ENCODE measurements around the gene C16orf54.
"Not testable (repeated sequence)": the region's sequence is repeated elsewhere in the genome, so short reads cannot be mapped to it uniquely, and the experiment has no call there.

The C16orf54 gene

DNA sequence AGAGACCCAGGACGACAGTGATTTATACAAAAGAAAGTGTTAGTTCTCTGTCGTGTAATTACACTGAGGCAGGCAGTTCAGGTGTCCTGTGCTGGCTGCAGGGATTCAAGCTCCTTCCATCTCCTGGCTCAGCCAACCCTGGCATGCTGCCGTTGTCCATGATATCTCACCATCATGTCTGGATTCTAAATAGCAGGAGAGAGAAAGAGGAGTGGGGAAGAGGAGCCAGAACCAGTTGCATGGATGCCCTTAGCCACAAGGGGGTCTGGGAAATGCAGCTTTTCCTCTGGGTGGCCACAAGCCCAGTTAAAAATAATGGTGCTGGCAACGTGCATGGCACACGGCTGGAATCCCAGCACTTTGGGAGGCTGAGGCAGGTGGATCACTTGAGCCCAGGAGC, 9.7 kb downstream of the C16orf54 start:
- H3K27me3 ChIP-seq (ENCODE audit: low read depth, low read length) = no peaks in the 10 kb centered on the region
- H3K27ac ChIP-seq (ENCODE audit: low read length) = no peak overlapping the region
- H3K36me3 ChIP-seq (ENCODE audit: control insufficient read depth in 1 of 2, insufficient read depth in 2 of 2, low read length in 2 of 2) = no peaks in the 10 kb centered on the region
- H3K9me3 ChIP-seq (ENCODE audit: control insufficient read depth in 1 of 2, low read length in 2 of 2) = no peaks in the 10 kb centered on the region
- H3K4me3 ChIP-seq (ENCODE audit: low read depth in 1 of 2, low read length in 2 of 2) = no peak overlapping the region
- no peaks in the 10 kb centered on the region for H3K4me1 ChIP-seq (ENCODE audit: control insufficient read depth in 1 of 2, insufficient read depth in 2 of 2, low read length in 2 of 2)

- no peaks in the 10 kb centered on the region for H3K27me3 ChIP-seq (ENCODE audit: low read depth, low read length)
- no peak overlapping the region for H3K27ac ChIP-seq (ENCODE audit: low read length)
- no peaks in the 10 kb centered on the region for H3K4me1 ChIP-seq (ENCODE audit: control insufficient read depth in 1 of 2, insufficient read depth in 2 of 2, low read length in 2 of 2)
- no peaks in the 10 kb centered on the region for H3K9me3 ChIP-seq (ENCODE audit: control insufficient read depth in 1 of 2, low read length in 2 of 2)
- H3K36me3 ChIP-seq (ENCODE audit: control insufficient read depth in 1 of 2, insufficient read depth in 2 of 2, low read length in 2 of 2) = no peaks in the 10 kb centered on the region
- H3K4me3 ChIP-seq (ENCODE audit: low read depth in 1 of 2, low read length in 2 of 2) = no peak overlapping the region
Measured at GRCh38 chr16:29734786-29735185, 11.0 kb downstream of the C16orf54 start.

DNA sequence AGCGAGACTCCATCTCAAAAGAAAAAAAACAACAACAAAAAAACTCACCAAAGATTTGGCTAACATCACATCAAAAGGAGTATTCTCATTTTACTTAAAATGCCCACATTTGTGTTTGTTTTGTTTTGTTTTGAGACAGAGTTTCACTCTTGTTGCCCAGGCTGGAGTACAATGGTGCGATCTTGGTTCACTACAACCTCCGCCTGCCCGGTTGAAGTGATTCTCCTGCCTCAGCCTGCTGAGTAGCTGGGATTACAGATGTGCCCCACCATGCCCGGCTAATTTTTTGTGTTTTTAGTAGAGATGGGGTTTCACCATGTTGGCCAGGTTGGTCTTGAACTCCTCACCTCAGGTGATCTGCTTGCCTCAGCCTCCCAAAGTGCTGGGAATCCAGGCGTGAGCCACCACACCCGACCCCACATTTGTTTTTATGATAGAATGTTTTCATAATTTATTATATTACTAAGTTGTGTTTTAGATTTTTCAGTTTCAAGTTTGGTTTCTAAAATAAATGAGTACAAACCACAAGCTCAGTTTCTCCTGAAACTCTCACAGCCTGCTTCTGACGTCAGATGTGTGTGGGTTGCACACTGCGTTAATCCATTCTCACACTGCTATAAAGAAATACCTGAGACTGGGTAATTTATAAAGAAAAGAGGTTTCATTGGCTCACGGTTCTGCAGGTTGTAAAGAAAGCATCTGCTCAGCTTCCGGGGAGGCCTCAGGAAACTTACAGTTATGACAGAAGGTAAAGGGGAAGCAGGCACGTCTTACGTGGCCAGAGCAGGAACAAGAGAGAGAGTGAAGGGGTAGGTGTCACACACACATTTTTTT, 13.8 kb downstream of the C16orf54 start:
- not testable (repeated sequence) for H3K27ac ChIP-seq (ENCODE audit: low read length); H3K4me3 ChIP-seq (ENCODE audit: low read depth in 1 of 2, low read length in 2 of 2); H3K4me1 ChIP-seq (ENCODE audit: control insufficient read depth in 1 of 2, insufficient read depth in 2 of 2, low read length in 2 of 2); H3K9me3 ChIP-seq (ENCODE audit: control insufficient read depth in 1 of 2, low read length in 2 of 2); H3K27me3 ChIP-seq (ENCODE audit: low read depth, low read length); H3K36me3 ChIP-seq (ENCODE audit: control insufficient read depth in 1 of 2, insufficient read depth in 2 of 2, low read length in 2 of 2)

DNA sequence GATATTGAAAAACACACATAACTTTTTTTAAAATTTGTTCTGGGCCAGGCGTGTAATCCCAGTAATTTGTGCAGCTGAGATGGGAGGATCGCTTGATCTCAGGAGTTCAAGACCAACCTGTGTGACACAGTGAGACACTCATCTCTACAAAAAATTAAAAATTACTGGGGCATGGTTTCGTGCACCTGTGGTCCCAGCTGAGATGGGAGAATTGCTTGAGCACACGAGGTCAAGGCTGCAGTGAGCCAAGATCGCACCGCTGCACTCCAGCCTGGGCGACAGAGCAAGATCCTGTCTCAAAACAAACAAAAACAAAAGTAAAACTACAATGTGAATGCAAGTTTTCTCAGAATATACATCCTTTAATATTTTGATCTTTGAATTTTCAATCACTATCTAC, 15.1 kb downstream of the C16orf54 start:
- no peak overlapping the region for H3K27ac ChIP-seq (ENCODE audit: low read length)
- no peaks in the 10 kb centered on the region for H3K27me3 ChIP-seq (ENCODE audit: low read depth, low read length)
- H3K4me3 ChIP-seq (ENCODE audit: low read depth in 1 of 2, low read length in 2 of 2) = no peak overlapping the region
- H3K9me3 ChIP-seq (ENCODE audit: control insufficient read depth in 1 of 2, low read length in 2 of 2) = no peaks in the 10 kb centered on the region
- H3K36me3 ChIP-seq (ENCODE audit: control insufficient read depth in 1 of 2, insufficient read depth in 2 of 2, low read length in 2 of 2) = no peaks in the 10 kb centered on the region
- no peaks in the 10 kb centered on the region for H3K4me1 ChIP-seq (ENCODE audit: control insufficient read depth in 1 of 2, insufficient read depth in 2 of 2, low read length in 2 of 2)

GRCh38 chr16:29729116-29729521, 16.7 kb downstream of the C16orf54 start:
- H3K9me3 ChIP-seq (ENCODE audit: control insufficient read depth in 1 of 2, low read length in 2 of 2) = no peaks in the 10 kb centered on the region
- H3K27ac ChIP-seq (ENCODE audit: low read length) = no peak overlapping the region
- no peaks in the 10 kb centered on the region for H3K4me1 ChIP-seq (ENCODE audit: control insufficient read depth in 1 of 2, insufficient read depth in 2 of 2, low read length in 2 of 2)
- H3K36me3 ChIP-seq (ENCODE audit: control insufficient read depth in 1 of 2, insufficient read depth in 2 of 2, low read length in 2 of 2) = no peaks in the 10 kb centered on the region
- H3K27me3 ChIP-seq (ENCODE audit: low read depth, low read length) = no peaks in the 10 kb centered on the region
- no peak overlapping the region for H3K4me3 ChIP-seq (ENCODE audit: low read depth in 1 of 2, low read length in 2 of 2)

DNA sequence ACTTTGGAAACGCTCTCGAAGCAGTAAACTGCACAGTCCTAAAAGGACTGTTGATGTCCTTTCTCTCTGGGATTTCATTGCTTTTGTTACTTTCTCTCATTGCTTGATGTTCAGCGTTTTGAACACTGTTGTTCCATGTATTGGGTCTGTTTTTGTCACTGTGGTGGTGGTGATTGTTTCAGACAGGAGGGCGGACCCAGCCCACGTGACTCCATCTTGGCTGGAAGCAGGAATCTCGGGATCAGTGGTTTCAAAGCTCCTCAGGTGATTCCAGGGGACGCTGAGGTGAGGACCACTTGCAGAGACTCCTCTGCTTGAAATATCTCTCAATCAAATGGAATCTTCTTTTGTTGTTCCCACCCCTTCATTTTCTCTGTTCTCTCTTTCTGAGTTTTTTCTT, 18.3 kb downstream of the C16orf54 start:
- Histone ChIP-seq H3K27ac (ENCODE audit: low read length) (no peak overlapping the region), H3K4me1 (ENCODE audit: control insufficient read depth in 1 of 2, insufficient read depth in 2 of 2, low read length in 2 of 2) (no peaks in the 10 kb centered on the region), H3K27me3 (ENCODE audit: low read depth, low read length) (no peaks in the 10 kb centered on the region), H3K36me3 (ENCODE audit: control insufficient read depth in 1 of 2, insufficient read depth in 2 of 2, low read length in 2 of 2) (no peaks in the 10 kb centered on the region), H3K9me3 (ENCODE audit: control insufficient read depth in 1 of 2, low read length in 2 of 2) (no peaks in the 10 kb centered on the region), H3K4me3 (ENCODE audit: low read depth in 1 of 2, low read length in 2 of 2) (no peak overlapping the region)

GRCh38 chr16:29726845-29727377, 18.9 kb downstream of the C16orf54 start:
- Histone ChIP-seq H3K4me1 (ENCODE audit: control insufficient read depth in 1 of 2, insufficient read depth in 2 of 2, low read length in 2 of 2) (no peaks in the 10 kb centered on the region), H3K4me3 (ENCODE audit: low read depth in 1 of 2, low read length in 2 of 2) (no peak overlapping the region), H3K9me3 (ENCODE audit: control insufficient read depth in 1 of 2, low read length in 2 of 2) (no peaks in the 10 kb centered on the region), H3K27ac (ENCODE audit: low read length) (no peak overlapping the region), H3K27me3 (ENCODE audit: low read depth, low read length) (no peaks in the 10 kb centered on the region), H3K36me3 (ENCODE audit: control insufficient read depth in 1 of 2, insufficient read depth in 2 of 2, low read length in 2 of 2) (no peaks in the 10 kb centered on the region)

GRCh38 chr16:29721167-29721879, 24.5 kb downstream of the C16orf54 start:
- H3K27ac ChIP-seq (ENCODE audit: low read length); H3K9me3 ChIP-seq (ENCODE audit: control insufficient read depth in 1 of 2, low read length in 2 of 2); H3K27me3 ChIP-seq (ENCODE audit: low read depth, low read length); H3K4me1 ChIP-seq (ENCODE audit: control insufficient read depth in 1 of 2, insufficient read depth in 2 of 2, low read length in 2 of 2); H3K4me3 ChIP-seq (ENCODE audit: low read depth in 1 of 2, low read length in 2 of 2); H3K36me3 ChIP-seq (ENCODE audit: control insufficient read depth in 1 of 2, insufficient read depth in 2 of 2, low read length in 2 of 2): not testable (repeated sequence)

DNA sequence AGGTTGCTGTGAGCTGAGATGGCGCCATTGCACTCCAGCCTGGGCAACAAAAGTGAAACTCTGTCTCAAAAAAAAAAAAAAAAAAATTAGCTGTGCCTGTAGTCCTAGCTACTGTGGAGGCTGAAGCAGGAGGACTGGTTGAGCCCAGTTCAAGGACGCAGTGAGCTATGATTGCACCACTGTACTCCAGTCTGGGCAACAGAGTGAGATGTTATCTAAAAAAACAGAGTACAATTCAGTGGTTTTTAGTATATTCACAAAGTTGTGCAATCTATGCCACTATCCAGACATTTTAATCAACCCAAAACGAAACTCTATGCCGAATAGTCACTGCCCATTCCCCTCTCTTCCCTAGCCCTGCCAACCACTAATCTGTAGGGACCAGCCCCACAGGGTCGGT, 25.1 kb downstream of the C16orf54 start:
- no peak overlapping the region for H3K4me3 ChIP-seq (ENCODE audit: low read depth in 1 of 2, low read length in 2 of 2)
- no peaks in the 10 kb centered on the region for H3K27me3 ChIP-seq (ENCODE audit: low read depth, low read length)
- no peaks in the 10 kb centered on the region for H3K4me1 ChIP-seq (ENCODE audit: control insufficient read depth in 1 of 2, insufficient read depth in 2 of 2, low read length in 2 of 2)
- no peak overlapping the region for H3K27ac ChIP-seq (ENCODE audit: low read length)
- no peaks in the 10 kb centered on the region for H3K36me3 ChIP-seq (ENCODE audit: control insufficient read depth in 1 of 2, insufficient read depth in 2 of 2, low read length in 2 of 2)
- H3K9me3 ChIP-seq (ENCODE audit: control insufficient read depth in 1 of 2, low read length in 2 of 2) = no peaks in the 10 kb centered on the region

DNA sequence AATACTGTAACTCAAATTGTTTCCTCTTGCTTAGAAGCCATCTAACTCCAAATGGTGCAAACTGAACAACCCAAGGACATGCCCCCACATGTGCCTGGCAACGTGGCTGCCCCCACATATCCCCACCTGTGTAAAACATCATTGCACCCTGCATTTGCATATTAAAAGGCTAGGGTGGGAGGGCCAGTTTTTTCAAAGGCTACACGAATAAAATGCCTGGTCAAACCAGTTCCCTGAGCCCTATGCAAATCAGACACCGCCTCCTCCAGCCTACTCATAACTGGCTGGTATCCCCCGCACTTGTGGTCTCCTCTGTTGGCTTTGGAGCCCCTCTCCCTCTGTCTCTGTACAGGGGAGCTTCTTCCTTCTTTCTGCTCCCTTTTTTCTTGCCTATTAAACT, 26.7 kb downstream of the C16orf54 start:
- Histone ChIP-seq H3K27me3 (ENCODE audit: low read depth, low read length) (no peaks in the 10 kb centered on the region), H3K36me3 (ENCODE audit: control insufficient read depth in 1 of 2, insufficient read depth in 2 of 2, low read length in 2 of 2) (no peaks in the 10 kb centered on the region), H3K4me1 (ENCODE audit: control insufficient read depth in 1 of 2, insufficient read depth in 2 of 2, low read length in 2 of 2) (no peaks in the 10 kb centered on the region), H3K9me3 (ENCODE audit: control insufficient read depth in 1 of 2, low read length in 2 of 2) (no peaks in the 10 kb centered on the region), H3K27ac (ENCODE audit: low read length) (no peak overlapping the region), H3K4me3 (ENCODE audit: low read depth in 1 of 2, low read length in 2 of 2) (no peak overlapping the region)

GRCh38 chr16:29717113-29717512, 28.7 kb downstream of the C16orf54 start:
- no peak overlapping the region for H3K27ac ChIP-seq (ENCODE audit: low read length)
- no peaks in the 10 kb centered on the region for H3K36me3 ChIP-seq (ENCODE audit: control insufficient read depth in 1 of 2, insufficient read depth in 2 of 2, low read length in 2 of 2)
- H3K4me1 ChIP-seq (ENCODE audit: control insufficient read depth in 1 of 2, insufficient read depth in 2 of 2, low read length in 2 of 2) = no peaks in the 10 kb centered on the region
- no peaks in the 10 kb centered on the region for H3K9me3 ChIP-seq (ENCODE audit: control insufficient read depth in 1 of 2, low read length in 2 of 2)
- H3K27me3 ChIP-seq (ENCODE audit: low read depth, low read length) = no peaks in the 10 kb centered on the region
- no peak overlapping the region for H3K4me3 ChIP-seq (ENCODE audit: low read depth in 1 of 2, low read length in 2 of 2)
